GM18499 (cell line): ENCODE measurements around the gene FBN2.
"Not testable (repeated sequence)": the region's sequence is repeated elsewhere in the genome, so short reads cannot be mapped to it uniquely, and the experiment has no call there.

ENCODE experiments used
- ATAC-seq: cut with Tn5 transposase; IDR thresholded peaks from one replicate; pipeline ENCODE4 v1.9.1; 2021; ENCODE audit warnings: moderate number of reproducible peaks; ENCODE audit not compliant: insufficient read depth, unreplicated experiment

FBN2 gene

GRCh38 chr5:128331261-128331660 lies 206.8 kb downstream of the FBN2 start:
- no peak for ATAC-seq

DNA sequence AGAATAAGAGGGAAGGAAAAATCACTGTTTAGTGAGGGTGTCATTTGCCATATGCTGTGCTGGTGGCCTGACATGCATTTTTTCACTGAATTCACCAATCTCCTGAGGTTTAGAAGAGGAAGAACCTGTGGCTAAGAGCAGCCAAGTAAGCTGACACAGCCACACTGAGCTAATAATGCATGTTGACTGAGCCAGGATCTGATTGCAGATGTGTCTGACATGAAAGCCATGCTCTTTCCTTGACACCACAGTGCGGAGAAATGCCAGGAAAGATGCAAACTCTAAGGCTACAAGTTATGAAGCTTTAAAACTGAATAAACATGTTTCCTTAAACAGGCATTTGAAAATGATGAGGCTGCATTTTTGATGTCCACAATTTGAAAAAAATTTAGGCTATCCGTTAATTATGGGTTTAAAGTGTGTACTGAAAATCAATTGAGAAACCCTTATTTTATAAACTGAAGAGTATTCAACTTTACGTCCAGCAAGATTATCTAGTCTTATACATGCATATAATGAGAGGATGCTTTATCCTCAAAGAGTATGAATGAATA lies 208.6 kb downstream of the FBN2 start:
- no peak for ATAC-seq

GRCh38 chr5:128328446-128328845 lies 209.6 kb downstream of the FBN2 start:
- ATAC-seq, result no peak

DNA sequence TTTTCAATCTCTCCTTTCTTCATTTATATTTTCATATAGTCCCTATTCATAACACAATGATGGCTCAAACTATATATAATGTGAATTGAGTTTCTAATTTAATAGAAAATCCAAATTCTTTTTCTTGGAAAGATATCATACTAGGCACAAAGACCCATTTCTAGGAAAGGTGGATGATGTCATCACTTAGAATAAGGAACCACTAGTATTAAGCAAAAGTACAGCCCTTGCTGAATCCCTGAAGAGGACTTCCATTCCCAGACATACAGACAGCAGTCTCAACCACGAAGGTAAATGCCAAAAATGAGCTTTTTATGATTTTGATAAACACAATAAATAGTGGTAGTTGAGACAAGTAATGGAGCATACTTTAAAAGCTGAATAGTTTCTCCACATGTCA lies 210.0 kb downstream of the FBN2 start:
- ATAC-seq, result no peak

GRCh38 chr5:128321418-128321817 lies 216.6 kb downstream of the FBN2 start:
- not testable (repeated sequence) for ATAC-seq

GRCh38 chr5:128318691-128319090 lies 219.4 kb downstream of the FBN2 start:
- ATAC-seq, result no peak

GRCh38 chr5:128317481-128317880 lies 220.6 kb downstream of the FBN2 start:
- ATAC-seq, result no peak

GRCh38 chr5:128315671-128316070 lies 222.4 kb downstream of the FBN2 start:
- ATAC-seq, result no peak

DNA sequence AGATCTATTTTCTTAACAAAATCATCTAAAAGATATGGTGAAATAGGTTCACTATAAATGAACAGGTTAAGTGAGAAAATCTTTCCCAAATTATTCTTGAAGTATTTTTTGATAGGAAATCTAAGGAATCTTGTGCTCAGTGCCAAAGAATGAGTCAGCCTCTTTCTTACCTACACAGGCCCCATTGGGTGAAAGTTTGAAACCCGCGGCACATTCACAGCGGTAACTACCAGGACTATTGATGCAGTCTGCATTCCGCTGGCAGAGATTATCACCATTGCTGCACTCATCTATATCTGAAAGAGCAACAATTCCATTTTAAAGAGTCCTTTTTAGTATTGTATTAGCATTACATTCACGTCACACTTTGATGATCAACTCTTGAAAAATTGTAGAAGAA lies 232.7 kb downstream of the FBN2 start:
- ATAC-seq, result no peak

GRCh38 chr5:128304791-128305190 lies 233.3 kb downstream of the FBN2 start:
- no peak for ATAC-seq

DNA sequence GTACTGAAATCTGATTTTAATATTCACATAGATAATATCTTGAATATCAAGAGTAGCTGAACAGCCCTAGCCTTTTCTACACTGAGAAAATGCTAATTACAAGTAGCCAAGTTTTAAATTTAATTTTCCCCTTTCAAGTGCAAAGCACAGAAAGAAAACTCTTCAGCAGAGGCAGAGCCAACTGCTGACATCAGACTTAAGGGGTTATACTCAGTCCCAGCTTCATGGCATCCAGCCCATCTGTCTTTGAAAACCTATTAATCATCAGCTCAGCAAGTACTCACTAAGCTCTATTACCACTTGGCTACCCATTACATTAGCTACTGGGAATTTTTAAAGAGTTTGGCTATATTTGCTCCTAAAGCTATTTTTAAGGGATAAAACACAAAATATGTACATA lies 234.0 kb downstream of the FBN2 start:
- no peak for ATAC-seq

- ATAC-seq, result no peak
These were observed 234.5 kb downstream of the FBN2 start for GRCh38 chr5:128303593-128303992.

DNA sequence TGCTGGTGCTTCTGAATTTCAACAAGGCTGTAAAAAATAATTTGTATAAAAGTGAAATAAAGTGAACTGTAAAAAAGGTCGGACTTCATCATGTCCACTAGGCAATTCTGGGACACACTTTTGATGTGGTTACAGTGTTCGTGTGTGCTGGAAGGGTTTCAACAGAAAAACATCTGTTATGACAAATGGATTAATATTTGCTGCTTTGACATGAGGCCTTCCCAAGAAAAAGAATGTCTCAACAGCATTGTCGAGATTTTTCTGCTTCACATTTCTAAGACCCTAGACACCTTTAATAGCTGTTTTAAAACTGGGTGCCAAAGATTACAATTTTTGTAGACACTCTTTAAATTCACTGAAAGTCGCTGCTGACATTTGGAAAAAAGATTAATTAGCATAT lies 237.9 kb downstream of the FBN2 start:
- no peak for ATAC-seq

- ATAC-seq, result no peak
These were observed 247.7 kb downstream of the FBN2 start for GRCh38 chr5:128290152-128290858.

- no peak for ATAC-seq
These were observed 250.3 kb downstream of the FBN2 start for GRCh38 chr5:128287740-128288139.

GRCh38 chr5:128284236-128284635 lies 253.8 kb downstream of the FBN2 start:
- no peak for ATAC-seq

DNA sequence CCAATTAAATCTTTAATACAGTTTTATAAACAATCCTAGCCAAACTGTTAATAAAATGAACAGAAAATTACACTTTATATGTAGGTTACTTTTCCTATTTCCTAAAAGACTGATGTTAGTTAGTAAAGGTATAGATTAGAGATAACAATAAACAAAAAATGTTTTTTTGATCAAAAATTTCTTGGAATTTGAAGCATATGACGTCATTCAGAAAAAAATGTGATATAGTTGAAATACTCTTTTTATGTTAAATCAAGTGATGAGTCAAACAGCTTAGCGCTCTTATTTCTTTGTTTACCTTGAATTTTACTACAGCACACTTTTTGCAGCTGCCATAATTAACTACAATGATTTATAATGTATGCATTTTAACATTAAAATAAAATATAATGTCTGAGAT lies 258.7 kb downstream of the FBN2 start:
- no peak for ATAC-seq

DNA sequence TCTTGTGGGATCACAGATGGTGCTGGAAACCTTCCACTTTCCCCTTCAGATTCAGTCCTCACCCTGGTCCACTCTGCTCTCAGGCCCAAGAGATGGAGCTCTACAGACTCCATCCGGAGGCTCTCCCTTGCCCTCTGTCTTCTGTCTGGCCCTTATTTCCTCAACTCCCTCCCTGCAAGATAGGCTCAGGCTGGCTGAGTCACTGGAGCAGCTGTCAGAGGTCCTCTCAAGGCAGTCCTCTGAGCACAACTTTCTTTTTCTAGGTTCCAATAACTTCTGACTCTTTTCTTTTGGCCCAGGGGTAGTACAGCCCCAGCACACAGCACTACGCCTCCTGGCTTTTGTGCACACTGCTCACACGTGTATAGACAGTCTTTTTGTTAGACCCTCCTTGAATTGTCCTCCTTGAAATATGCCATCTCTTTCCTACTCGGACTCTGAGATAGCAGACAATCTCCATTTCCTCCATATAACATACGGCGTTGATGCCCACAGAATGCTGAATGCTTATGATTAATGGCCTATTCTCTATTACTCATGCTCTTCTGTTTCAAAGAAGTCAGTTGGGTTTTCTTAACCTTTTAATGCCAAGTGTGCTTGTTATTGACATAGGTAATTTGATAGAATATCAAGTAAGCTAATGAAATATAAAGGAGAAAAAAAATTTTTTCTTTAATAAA lies 261.4 kb downstream of the FBN2 start:
- ATAC-seq, result no peak

GRCh38 chr5:128274441-128274840 lies 263.6 kb downstream of the FBN2 start:
- no peak for ATAC-seq

DNA sequence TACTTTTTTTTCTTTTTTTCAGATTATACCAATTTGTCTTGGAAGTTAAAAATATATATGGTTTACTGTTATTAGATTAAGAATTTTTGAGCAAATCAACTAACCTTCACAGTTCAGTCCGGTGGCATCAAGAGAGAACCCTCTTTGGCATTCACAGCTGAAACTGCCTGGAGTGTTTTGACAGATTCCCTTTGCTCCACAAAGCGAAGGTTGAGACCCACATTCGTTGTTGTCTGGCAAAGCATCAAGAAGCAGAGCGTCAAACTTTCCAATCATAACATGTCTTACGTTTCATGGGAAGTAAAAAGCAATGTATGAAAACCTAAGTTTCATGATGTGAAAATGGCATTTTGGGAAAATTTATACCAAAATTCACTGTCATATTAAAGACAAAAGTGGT lies 264.3 kb downstream of the FBN2 start:
- no peak for ATAC-seq

- no peak for ATAC-seq
These were observed 266.1 kb downstream of the FBN2 start for GRCh38 chr5:128271859-128272464.
